Duodenal mucosa (tissue), 2 donors: ENCODE data around the gene MROH8.
"Not testable (repeated sequence)": the region's sequence is repeated elsewhere in the genome, so short reads cannot be mapped to it uniquely, and the experiment has no call there.

ENCODE experiments used
- H3K27ac ChIP-seq: one replicate; pipeline ENCODE4 v1.7.0; 2013; ENCODE audit warnings: low read depth, low read length
- H3K27me3 ChIP-seq, 2 donors: one replicate each; pipeline ENCODE4 v1.7.0; 2013; ENCODE audit warnings: low read length in 2 of 2, control low read depth in 1 of 2; ENCODE audit not compliant: insufficient read depth in 2 of 2, control insufficient read depth in 1 of 2
- H3K36me3 ChIP-seq, 2 donors: one replicate each; pipeline ENCODE4 v1.7.0; 2013; ENCODE audit warnings: low read length in 2 of 2, control low read depth in 1 of 2; ENCODE audit not compliant: insufficient read depth in 2 of 2, control insufficient read depth in 1 of 2
- H3K4me1 ChIP-seq, 2 donors: one replicate each; pipeline ENCODE4 v1.7.0; 2013; ENCODE audit warnings: low read length in 2 of 2, control low read depth in 1 of 2; ENCODE audit not compliant: insufficient read depth in 2 of 2, control insufficient read depth in 1 of 2
- H3K4me3 ChIP-seq, 2 donors: one replicate each; pipeline ENCODE4 v1.7.0; 2013; ENCODE audit warnings: low read length in 2 of 2, low read depth in 1 of 2
- H3K9ac ChIP-seq, 2 donors: one replicate each; pipeline ENCODE4 v1.7.0; 2013; ENCODE audit warnings: low read length in 2 of 2, low read depth in 1 of 2
- H3K9me3 ChIP-seq, 2 donors: one replicate each; pipeline ENCODE4 v1.7.0; 2013; ENCODE audit warnings: low read length in 2 of 2, control low read depth in 1 of 2; ENCODE audit not compliant: control insufficient read depth in 1 of 2

The MROH8 gene

DNA sequence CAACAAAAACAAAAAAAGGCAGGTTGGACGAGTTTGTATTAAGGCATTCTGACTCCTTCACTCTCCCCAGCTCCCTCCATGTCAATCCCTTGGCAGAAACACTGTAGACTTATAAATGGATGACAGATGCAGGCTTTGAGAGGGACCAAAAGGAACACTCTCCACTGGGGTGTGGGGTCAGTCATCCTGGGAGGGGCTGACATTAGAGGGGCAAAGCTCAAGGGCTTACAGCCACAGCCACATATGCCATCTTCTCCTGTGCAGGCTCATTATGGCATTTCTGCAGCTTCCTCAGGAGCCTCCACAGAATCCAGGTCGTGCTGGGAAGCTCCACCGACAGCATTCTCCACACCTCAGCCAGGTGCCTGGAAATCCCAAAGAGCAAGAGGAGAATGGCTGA, 50.5 kb downstream of the MROH8 start:
- H3K9ac ChIP-seq, result no peak overlapping the region
- no peak overlapping the region for H3K27ac ChIP-seq
- H3K36me3 ChIP-seq, result no peaks in the 10 kb centered on the region
- H3K27me3 ChIP-seq, result no peaks in the 10 kb centered on the region
- H3K4me3 ChIP-seq, result no peak overlapping the region
- H3K4me1 ChIP-seq, result no peaks in the 10 kb centered on the region
- H3K9me3 ChIP-seq, result no peaks in the 10 kb centered on the region

DNA sequence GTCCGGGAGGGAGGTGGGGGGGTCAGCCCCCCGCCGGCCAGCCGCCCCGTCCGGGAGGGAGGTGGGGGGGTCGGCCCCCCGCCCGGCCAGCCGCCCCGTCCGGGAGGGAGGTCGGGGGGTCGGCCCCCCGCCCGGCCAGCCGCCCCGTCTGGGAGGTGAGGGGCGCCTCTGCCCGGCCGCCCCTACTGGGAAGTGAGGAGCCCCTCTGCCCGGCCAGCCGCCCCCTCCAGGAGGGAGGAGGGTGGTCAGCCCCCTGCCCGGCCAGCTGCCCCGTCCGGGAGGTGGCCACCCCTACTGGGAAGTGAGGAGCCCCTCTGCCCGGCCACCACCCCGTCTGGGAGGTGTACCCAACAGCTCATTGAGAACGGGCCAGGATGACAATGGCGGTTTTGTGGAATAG, 53.1 kb downstream of the MROH8 start:
- H3K4me3 ChIP-seq, H3K9me3 ChIP-seq, H3K4me1 ChIP-seq, H3K27ac ChIP-seq, H3K9ac ChIP-seq, H3K36me3 ChIP-seq, H3K27me3 ChIP-seq: not testable (repeated sequence)

GRCh38 chr20:37123441-37123840, 55.9 kb downstream of the MROH8 start:
- Histone ChIP-seq H3K27me3 (no peaks in the 10 kb centered on the region), H3K4me1 (no peaks in the 10 kb centered on the region), H3K9me3 (no peaks in the 10 kb centered on the region), H3K9ac (no peak overlapping the region), H3K36me3 (no peaks in the 10 kb centered on the region), H3K27ac (no peak overlapping the region), H3K4me3 (no peak overlapping the region)

DNA sequence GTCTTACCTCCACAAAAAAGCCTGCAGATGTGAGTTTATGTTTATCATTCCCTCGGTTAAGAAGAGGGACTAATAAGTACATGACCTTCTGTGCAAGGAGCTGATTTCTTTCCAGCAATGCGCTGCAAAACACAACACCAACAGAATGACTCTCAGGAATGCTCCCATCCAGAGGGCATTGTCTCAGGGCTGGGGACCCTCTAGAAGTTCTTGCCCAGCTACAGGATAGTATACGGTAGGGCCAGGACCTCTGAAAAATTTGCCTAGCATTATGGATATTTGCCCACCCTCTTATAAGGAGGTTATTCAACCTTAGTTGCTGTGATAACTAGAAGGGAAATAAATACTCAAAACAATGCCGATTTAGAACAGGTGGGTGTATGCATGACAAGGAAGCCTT, 58.9 kb downstream of the MROH8 start:
- H3K27me3 ChIP-seq, result no peaks in the 10 kb centered on the region
- H3K36me3 ChIP-seq, result no peaks in the 10 kb centered on the region
- H3K4me1 ChIP-seq, result no peaks in the 10 kb centered on the region
- no peaks in the 10 kb centered on the region for H3K9me3 ChIP-seq
- no peak overlapping the region for H3K9ac ChIP-seq
- H3K4me3 ChIP-seq, result no peak overlapping the region
- H3K27ac ChIP-seq, result no peak overlapping the region

DNA sequence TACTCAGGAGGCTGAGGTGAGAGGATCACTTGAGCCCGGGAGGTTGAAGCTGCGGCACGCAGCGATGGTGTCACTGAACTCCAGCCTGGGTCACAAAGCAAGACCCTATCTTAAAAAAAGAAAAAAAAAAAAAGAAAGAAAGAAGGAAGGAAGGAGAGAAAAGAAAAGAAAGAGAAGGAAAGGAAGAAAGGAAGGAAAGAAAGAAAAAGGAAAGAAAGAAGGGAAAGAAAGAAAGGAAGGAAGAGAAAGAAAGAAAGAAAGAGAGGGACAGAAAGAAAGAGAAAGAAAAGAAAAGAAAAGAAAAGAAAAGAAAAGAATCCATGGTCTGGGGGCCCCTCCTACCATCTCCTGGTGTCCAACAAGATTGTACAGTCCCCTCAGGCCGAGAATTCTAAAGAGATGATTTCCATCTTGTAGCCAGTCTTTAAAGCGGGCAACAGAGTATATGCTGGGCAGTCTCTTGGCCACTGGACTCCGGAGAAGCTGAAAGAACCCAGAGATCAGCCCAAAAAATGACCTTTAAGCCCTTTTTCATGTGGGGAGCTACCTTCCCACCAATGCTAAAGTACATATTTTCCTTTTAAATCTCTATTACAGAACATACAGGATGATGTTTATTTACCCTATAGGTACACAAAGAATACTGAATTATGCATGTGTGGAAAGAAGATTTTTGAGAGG, 59.9 kb downstream of the MROH8 start:
- H3K9ac ChIP-seq, result no peak overlapping the region
- H3K36me3 ChIP-seq, result no peaks in the 10 kb centered on the region
- H3K27me3 ChIP-seq, result no peaks in the 10 kb centered on the region
- no peaks in the 10 kb centered on the region for H3K9me3 ChIP-seq
- H3K4me1 ChIP-seq, result no peaks in the 10 kb centered on the region
- no peak overlapping the region for H3K4me3 ChIP-seq
- H3K27ac ChIP-seq, result no peak overlapping the region

DNA sequence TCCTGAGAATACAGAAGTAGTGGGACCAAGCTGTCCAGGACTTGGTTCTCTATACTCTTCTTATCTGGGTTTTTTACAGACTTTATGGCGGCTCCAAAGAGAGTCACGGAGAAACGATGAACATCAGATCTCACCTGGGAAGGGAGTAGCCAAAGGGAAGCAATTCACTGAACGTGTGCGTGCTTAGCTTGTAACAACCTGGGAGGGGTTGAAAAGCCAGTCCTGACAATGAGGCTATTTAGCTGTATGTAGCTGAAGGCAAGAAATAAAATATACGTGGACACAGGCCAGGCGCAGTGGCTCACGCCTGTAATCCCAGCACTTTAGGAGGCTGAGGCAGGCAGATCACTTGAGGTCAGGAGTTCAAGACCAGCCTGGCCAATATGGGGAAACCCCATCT, 65.3 kb downstream of the MROH8 start:
- H3K27ac ChIP-seq, result no peak overlapping the region
- no peaks in the 10 kb centered on the region for H3K9me3 ChIP-seq
- H3K36me3 ChIP-seq, result no peaks in the 10 kb centered on the region
- no peaks in the 10 kb centered on the region for H3K4me1 ChIP-seq
- no peak overlapping the region for H3K9ac ChIP-seq
- H3K27me3 ChIP-seq, result no peaks in the 10 kb centered on the region
- H3K4me3 ChIP-seq, result no peak overlapping the region

DNA sequence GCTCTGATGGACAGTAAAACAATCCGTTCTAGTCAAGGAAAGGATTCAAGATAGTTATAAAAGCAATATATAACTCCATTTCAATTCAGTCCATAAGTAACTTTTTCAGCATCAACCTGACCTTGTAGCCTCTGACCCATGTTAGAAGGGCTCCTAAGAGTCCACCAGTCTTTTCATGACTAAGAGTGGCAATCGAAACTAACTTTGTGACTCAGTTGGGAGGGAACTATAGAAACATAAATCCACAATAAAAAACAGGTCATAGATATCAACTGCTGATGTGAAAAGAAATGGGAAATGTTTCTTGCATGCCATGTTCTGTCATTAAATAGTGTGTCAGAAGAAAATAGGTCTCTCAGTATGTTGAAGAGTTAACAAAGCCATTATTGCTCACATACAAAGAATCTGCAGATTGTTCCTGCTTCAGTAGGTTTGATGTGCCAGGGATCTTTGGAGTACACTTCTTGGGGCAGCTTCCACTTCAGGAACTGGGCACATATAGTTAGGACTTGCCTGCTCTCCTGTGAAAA, 67.4 kb downstream of the MROH8 start:
- no peak overlapping the region for H3K27ac ChIP-seq
- H3K27me3 ChIP-seq, result no peaks in the 10 kb centered on the region
- H3K4me3 ChIP-seq, result no peak overlapping the region
- H3K4me1 ChIP-seq, result no peaks in the 10 kb centered on the region
- no peaks in the 10 kb centered on the region for H3K9me3 ChIP-seq
- no peak overlapping the region for H3K9ac ChIP-seq
- no peaks in the 10 kb centered on the region for H3K36me3 ChIP-seq

GRCh38 chr20:37108676-37109075, 70.7 kb downstream of the MROH8 start:
- Histone ChIP-seq H3K27me3 (no peaks in the 10 kb centered on the region), H3K9ac (no peak overlapping the region), H3K27ac (no peak overlapping the region), H3K36me3 (no peaks in the 10 kb centered on the region), H3K4me1 (no peaks in the 10 kb centered on the region), H3K4me3 (no peak overlapping the region), H3K9me3 (no peaks in the 10 kb centered on the region)

GRCh38 chr20:37102571-37102970, 76.8 kb downstream of the MROH8 start:
- Histone ChIP-seq H3K4me3 (no peak overlapping the region), H3K4me1 (no peaks in the 10 kb centered on the region), H3K9me3 (no peaks in the 10 kb centered on the region), H3K36me3 (no peaks in the 10 kb centered on the region), H3K27ac (no peak overlapping the region), H3K27me3 (no peaks in the 10 kb centered on the region), H3K9ac (no peak overlapping the region)

DNA sequence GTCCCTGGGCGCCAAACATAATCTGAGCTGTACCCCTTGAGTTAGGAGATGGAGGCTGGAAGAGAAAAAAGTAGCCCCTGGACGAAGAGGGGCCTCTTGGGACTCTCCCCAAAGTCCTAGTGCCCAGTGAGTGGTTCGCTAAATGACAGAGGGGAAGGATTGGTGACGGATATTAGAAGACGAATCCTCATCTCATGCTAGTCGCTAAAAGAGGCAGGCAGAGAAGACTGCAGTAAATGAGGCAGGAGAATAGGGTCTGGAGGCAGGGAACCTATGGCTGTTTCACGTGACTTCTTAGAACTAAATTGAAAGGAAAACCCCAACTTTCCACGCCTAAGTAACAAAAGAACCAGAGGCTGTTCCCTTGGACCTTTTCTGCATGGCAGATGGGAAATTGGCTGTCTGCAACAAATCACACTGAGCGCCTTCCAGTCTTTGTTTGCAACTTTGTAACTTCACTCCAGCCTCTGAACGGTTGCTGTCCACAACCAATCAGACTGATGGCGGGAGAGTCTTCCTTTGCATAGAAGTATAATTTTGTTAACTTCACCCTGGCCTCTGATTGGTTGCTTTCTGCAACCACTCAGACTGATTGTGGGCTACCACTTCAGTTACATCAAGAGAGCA, 82.8 kb downstream of the MROH8 start:
- Histone ChIP-seq H3K27me3 (no peaks in the 10 kb centered on the region), H3K9ac (peak overlapping the region; percentile 71 to 73), H3K27ac (no peak overlapping the region), H3K36me3 (no peaks in the 10 kb centered on the region), H3K9me3 (no peaks in the 10 kb centered on the region), H3K4me1 (peaks cover 14 to 21% of the 10 kb centered on the region in 2 donors), H3K4me3 (peak overlapping the region; percentile 79 to 87)
